GM19193 (cell line): Measurements from ENCODE around the gene ABCG4.

Experiments
- POLR2A ChIP-seq: IDR thresholded peaks from 4 replicates; pipeline ENCODE4 v1.6.1; 2011; ENCODE audit not compliant: insufficient read depth, insufficient read length; ENCODE audit errors: extremely low read depth

The ABCG4 gene

GRCh38 chr11:119157063-119157462, 8.2 kb downstream of the ABCG4 start:
- no peak for TF ChIP-seq POLR2A

GRCh38 chr11:119158467-119158866, 9.6 kb downstream of the ABCG4 start:
- TF ChIP-seq POLR2A = no peak

DNA sequence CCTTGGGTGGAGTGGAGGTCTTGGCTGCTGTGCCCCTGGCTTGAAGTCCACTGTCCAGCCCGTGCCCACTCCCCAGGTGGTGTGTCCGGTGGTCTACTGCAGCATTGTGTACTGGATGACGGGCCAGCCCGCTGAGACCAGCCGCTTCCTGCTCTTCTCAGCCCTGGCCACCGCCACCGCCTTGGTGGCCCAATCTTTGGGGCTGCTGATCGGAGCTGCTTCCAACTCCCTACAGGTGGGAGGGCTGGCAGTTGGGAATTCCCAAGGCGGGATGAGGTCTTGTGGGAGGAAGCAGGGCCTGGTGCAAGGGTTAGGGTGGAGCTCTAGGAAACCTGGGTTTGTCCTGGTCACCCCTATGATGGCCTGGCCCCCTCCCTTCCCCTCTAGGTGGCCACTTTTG, 11.3 kb downstream of the ABCG4 start:
- TF ChIP-seq POLR2A = no peak

DNA sequence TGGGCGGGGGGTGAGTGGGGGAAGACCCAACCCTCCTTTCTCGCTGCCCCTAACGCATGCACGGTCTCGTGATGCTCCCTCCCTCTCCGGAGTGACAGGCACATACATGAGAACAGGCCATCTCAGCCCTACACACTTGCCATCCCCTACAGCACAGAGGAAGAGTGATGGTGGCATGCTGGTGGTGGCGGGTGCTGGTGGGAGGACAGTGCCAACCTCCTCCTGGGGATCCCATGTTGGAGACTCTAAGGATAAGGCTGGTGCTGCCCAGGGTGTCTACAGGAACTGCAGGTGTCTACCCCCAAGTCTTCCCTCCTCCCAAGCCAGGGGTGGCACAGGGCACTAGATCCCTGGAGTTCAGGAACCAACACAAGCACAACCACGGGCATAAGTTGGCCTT, 13.0 kb downstream of the ABCG4 start:
- no peak for TF ChIP-seq POLR2A

GRCh38 chr11:119166368-119167076, 17.7 kb downstream of the ABCG4 start:
- TF ChIP-seq POLR2A = no peak

DNA sequence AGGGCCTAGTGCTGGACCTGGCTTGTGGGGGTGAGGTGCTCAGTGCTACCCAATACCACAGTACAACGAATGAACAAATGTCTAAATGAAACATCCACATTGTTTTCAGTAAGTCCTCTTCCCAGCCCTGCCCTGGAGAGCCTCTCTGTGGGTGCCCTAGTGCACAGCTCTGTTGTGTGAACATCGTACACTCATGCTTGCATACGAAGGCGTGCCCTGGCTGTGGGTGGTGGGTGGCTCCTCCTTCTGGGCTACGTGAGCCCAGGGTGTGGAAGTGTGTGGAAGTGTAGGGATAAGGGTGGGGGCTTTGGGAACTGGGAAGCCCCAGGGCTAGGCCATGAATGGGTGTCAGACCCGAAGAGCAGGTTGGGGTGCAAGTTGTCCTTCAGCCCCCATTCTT, 19.1 kb downstream of the ABCG4 start:
- TF ChIP-seq POLR2A = no peak

DNA sequence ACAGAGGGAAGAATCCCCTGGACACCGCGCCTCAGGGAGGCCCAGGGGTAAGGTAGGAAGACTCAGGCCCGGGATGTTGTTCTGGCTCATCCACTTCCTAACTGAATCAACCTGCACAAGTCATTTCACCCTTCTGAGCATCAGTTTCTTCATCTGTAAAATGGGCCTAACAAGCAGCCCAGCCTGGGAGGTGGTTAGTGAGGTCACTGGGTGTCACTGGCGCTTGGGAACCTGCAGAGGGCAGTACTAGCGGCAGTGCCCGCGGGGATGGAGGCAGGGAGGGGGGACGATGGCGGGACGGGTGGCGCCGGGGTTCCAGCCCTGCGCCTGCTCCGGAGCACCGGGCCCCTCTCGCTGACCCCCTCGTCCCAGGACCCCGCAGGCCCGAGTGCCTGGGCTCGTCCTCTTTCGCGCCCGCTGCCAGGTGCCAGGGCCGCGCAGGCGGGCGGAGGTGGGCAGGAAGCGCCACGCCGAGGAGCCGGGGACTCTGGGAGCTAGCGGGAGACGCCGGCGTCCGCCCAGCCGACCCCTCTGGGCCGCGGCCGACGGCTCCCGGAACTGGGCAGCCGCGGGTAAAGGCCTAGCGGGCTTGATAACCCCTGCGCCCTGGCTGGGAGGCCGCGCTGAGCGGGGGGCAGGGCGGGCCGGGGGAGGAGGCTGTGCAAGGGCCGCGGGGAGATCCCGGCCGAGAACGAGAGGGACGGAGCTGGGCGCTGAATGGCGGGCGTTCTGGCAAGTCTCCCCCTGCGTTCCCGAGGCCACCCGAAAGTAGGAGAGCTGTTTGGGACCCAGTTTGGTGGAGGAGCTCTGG, 19.8 kb downstream of the ABCG4 start, which contains the start of gene NLRX1:
Gene NLRX1, plus strand, starts transcription at position 255 of the 811 bp plus-strand sequence. CDS start 2,679 bp downstream, outside the sequence.
- TF ChIP-seq POLR2A = peak; percentile 68

DNA sequence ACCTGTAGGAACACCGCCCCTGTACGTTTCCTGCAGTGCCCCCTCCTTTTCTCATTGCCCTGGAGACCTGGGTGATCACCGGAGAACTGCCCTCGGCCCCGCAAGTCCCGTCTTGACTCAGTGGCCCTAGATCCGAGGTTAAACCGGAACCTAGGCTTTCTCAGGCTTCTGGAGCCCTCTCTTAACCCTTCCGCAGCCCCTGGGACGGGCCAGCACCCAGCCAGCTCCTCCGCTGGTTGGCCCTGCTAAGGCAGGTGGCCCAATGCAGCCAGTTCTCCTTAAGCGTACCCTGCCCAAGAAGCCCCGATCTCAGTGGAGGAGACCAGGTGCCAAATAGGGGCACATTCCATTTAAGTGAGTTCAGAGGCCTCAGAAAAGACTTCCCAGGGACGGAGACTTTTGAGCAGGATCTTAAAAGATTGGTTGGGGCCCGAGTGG, 20.4 kb downstream of the ABCG4 start:
- peak; percentile 17 for TF ChIP-seq POLR2A

GRCh38 chr11:119172513-119172912, 23.7 kb downstream of the ABCG4 start:
- TF ChIP-seq POLR2A = no peak

- no peak for TF ChIP-seq POLR2A
These were observed 24.6 kb downstream of the ABCG4 start for GRCh38 chr11:119173453-119173852.

- TF ChIP-seq POLR2A = no peak
These were observed 26.7 kb downstream of the ABCG4 start for GRCh38 chr11:119175493-119176077.

DNA sequence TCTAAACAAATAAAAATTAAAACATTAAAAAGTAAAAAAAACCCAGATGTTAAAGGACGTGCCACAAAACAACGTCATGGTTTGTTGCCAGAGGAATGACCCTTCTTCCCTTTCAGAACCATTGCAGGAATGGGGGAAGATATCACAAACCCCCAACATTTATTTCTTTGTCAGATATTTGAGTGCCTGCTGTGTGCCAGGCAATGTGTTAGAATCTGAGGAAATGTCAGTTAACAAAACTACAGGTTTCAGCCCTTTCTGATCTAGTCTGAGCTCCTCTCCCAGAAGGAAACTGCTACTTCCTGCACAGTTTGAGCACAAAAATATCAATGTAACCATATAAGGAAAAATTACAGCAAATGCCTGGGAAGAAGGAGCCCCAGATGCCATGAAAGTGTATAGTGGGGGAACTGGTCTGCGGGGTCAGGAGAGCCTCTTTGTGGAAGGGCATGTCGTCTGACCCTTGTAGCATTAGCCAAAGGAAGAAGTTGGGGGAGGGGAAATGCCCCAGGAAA, 29.4 kb downstream of the ABCG4 start:
- TF ChIP-seq POLR2A = no peak

DNA sequence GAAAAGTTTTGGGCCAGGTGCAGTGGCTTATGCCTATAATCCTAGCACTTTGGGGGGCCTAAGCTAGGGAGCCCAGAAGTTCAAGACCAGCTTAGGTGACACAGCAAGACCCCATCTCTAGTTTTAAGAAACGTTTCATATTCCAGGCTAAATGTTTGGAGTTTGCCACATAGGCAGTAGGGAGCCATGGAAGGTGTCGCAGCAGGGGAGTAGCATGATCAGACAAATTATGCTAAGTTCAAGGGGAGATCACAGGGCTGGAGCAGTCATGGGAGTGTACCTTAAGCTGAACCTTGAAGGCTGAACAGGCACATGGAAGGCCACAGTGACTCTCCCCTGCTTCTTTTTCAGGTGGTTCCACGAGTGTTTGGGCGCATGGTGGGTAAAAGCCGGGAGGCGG, 30.5 kb downstream of the ABCG4 start:
- no peak for TF ChIP-seq POLR2A

DNA sequence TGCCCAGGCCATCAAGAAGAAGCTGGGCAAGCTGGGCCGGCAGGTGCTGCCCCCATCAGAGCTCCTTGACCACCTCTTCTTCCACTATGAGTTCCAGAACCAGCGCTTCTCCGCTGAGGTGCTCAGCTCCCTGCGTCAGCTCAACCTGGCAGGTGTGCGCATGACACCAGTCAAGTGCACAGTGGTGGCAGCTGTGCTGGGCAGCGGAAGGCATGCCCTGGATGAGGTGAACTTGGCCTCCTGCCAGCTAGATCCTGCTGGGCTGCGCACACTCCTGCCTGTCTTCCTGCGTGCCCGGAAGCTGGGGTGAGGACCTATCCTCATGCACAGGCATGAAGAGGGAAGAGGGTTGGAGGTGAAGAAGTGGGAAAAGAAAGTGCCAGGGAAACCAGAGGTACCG, 31.1 kb downstream of the ABCG4 start:
- no peak for TF ChIP-seq POLR2A
